ENCODE results near the gene MYL7.

Gene MYL7

DNA sequence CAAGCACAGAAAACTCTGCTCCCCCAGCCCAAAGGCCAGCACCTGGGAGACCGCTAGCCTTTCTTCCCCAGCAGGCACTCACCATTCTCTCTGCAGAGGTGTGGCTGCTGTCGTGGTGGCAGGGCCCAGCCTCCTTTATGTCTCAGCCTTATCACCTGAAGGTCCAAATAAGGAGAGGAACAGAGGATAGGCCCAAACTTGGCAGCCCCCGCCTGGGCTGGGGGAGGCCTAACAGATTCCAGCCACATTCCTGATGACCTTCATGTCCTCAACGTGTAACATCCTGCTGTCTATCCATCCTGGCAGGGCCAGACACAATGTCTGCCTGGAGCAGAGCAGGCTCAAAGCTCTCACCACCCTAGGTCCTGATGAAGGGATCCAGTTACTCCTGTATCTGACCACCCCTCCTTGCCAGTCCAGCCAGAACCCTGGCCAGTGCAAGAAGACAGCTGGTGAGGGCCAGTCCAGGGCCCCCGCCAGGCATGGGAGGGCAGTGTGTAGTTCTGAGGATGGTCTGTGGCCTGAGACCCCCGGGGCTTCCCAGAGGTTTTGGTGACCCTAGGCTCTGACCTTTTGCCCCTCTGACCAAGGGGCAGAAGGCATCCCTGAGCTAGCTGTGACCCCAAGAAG lies at the start of gene MYL7:
MYL7 (minus strand) TSS at position 112 of the 630 bp plus-strand sequence; CDS start at position 85, 27 bp downstream.
- Histone ChIP-seq H3K27ac (no peak within 1 kb of the TSS), H3K36me3 (replicated peaks) (no peaks in the 10 kb centered on the region), H3K4me3 (ENCODE audit: low read depth, low read length) (no peak within 1 kb of the TSS), H3K27me3 (replicated peaks) (no peaks in the 10 kb centered on the region)
- in situ Hi-C loops (cut with HindIII; ENCODE audit: low pct_ligation_motif_present, low sequenced_read_pairs): no loop called here
- no peak for DNase-seq
- TF ChIP-seq CTCF (IDR thresholded peaks at IDR 0.05; ENCODE audit: low read depth, low read length, missing control alignments): no peak

- TF ChIP-seq CTCF (IDR thresholded peaks at IDR 0.05; ENCODE audit: low read depth, low read length, missing control alignments): no peak
- in situ Hi-C loops (cut with HindIII; ENCODE audit: low pct_ligation_motif_present, low sequenced_read_pairs): no loop called here
- no peak for DNase-seq
- H3K27me3 ChIP-seq (replicated peaks): no peaks in the 10 kb centered on the region
- no peak overlapping the region for H3K27ac ChIP-seq
- H3K4me3 ChIP-seq (ENCODE audit: low read depth, low read length): no peak overlapping the region
- no peaks in the 10 kb centered on the region for H3K36me3 ChIP-seq (replicated peaks)
These were observed 49.1 kb upstream of the MYL7 start for GRCh38 chr7:44189993-44190872.

DNA sequence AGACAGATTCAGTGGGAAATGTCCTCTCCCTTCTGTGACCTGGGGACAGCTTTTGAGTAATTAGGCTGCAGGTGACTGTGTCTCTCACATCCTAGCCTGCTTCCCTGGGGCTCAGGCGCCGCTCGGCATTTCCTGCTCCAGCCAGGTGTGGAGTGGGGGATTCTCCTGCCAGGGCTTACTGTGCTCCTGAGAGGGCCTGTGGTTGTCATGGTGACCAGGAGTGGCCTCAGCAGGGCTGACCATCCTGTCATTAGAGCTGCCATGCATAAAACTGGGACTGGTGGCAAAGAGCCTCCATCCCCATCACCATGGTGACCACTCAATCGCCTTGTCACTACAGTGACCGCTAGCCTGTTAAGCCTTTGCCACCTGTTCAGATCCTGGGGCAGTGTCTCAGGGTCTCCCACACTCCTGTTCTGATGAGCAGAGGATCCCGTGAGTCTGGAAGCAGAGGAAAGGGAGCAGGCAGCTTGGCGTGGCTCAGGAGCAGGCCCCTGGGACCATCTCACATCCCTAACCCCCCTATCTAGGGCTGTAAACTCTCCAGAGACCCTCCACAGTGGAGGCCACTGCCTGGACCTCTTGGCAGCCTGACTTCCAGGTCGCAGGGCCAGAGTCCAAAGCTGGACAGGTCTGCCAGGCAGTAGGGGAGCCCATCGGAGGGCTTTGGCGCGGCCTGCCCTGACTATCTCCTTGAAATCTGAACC lies 48.3 kb upstream of the MYL7 start, which contains the start of gene GCK:
GCK (minus strand) TSS at position 154 of the 707 bp plus-strand sequence. CDS start 486 bp downstream, outside the sequence.
- TF ChIP-seq CTCF (IDR thresholded peaks at IDR 0.05; ENCODE audit: low read depth, low read length, missing control alignments): no peak
- no peak within 1 kb of the TSS for H3K27ac ChIP-seq
- in situ Hi-C loops (cut with HindIII; ENCODE audit: low pct_ligation_motif_present, low sequenced_read_pairs): no loop called here
- no peaks in the 10 kb centered on the region for H3K36me3 ChIP-seq (replicated peaks)
- no peak within 1 kb of the TSS for H3K4me3 ChIP-seq (ENCODE audit: low read depth, low read length)
- no peak for DNase-seq
- no peaks in the 10 kb centered on the region for H3K27me3 ChIP-seq (replicated peaks)

DNA sequence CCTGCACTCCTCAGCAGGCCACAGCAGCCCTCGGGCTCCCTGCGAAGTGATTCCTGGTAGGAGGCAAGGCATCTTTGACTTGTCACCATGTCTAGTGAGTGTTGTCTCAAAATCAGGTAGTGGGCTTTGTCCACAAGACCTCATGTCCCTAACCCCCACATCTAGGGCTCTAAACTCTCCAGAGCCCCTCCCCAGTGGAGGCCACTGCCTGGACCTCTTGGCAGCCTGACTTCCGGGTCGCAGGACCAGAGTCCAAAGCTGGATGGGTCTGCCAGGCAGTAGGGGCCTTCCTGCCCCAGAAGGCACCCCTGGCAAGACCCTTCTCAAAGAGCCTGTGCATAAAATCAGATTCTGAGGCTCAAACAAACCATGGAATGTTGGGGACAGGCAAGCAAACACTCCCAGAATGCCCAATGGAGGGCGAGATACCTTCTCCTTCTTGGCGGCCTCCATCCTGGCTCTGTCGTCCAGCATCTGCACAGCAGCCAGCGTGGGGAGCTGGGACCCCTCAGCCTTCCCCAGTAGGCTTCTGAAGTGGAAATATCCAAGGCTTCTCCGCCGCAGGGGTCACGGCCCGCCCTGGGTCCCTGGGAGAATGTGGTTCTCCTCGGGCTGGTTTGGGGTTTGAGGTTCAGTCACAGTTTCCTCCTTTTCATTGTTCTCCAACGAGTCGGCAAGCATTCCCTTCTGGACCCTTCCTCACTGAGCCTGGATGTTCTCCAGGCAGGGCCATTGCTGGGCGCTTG lies 47.5 kb upstream of the MYL7 start:
- Histone ChIP-seq H3K36me3 (replicated peaks) (no peaks in the 10 kb centered on the region), H3K4me3 (ENCODE audit: low read depth, low read length) (no peak overlapping the region), H3K27me3 (replicated peaks) (no peaks in the 10 kb centered on the region), H3K27ac (no peak overlapping the region)
- no peak for DNase-seq
- TF ChIP-seq CTCF (IDR thresholded peaks at IDR 0.05; ENCODE audit: low read depth, low read length, missing control alignments): no peak
- in situ Hi-C loops (cut with HindIII; ENCODE audit: low pct_ligation_motif_present, low sequenced_read_pairs): no loop called here

DNA sequence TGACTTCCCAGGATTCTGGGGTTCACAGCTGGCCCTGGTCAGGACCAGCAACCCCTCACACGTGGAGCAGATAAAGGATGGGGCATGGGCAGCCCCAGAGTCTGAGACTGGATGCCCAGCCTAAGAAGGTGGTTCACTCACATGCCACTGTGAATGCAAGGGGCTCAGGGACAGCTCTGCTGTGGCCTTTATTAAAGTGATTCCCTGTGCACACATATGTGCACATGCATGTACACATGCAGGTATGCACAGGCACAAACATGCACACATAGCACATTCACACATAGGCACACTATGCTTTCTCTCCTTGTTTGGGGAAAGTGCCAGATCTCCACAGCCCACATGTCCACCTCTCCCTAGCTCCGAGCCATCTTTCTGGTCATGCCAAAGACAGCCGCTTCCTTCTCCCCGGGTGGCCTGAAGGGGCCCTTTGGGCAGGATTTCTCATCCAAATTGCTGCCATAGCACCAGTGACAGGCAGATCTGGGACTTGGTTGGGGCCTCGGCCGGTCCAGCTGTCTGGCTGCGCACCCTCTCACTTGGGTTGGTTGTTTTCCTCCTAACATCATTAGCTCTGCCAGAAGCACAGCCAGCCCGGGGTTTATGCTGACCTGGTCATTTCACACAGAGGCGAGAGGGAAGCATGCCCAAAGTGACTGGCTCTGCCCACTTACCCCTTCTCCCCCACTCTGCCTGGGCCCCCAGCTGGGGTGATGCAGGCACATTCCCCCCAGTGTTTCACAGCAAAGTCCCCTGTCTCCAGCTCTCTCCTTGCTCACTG lies 46.7 kb upstream of the MYL7 start:
- Histone ChIP-seq H3K4me3 (ENCODE audit: low read depth, low read length) (no peak overlapping the region), H3K36me3 (replicated peaks) (no peaks in the 10 kb centered on the region), H3K27ac (no peak overlapping the region), H3K27me3 (replicated peaks) (no peaks in the 10 kb centered on the region)
- in situ Hi-C loops (cut with HindIII; ENCODE audit: low pct_ligation_motif_present, low sequenced_read_pairs): no loop called here
- DNase-seq: no peak
- TF ChIP-seq CTCF (IDR thresholded peaks at IDR 0.05; ENCODE audit: low read depth, low read length, missing control alignments): no peak

All from brain microvascular endothelial cell (primary cell).